ENCODE results near the gene CACNG8.

The CACNG8 gene

GRCh38 chr19:53992211-53992610, 29.5 kb downstream of the CACNG8 start:
- in situ Hi-C loops (cut with MboI; ENCODE audit: low sequenced_read_pairs) = no loop called here

DNA sequence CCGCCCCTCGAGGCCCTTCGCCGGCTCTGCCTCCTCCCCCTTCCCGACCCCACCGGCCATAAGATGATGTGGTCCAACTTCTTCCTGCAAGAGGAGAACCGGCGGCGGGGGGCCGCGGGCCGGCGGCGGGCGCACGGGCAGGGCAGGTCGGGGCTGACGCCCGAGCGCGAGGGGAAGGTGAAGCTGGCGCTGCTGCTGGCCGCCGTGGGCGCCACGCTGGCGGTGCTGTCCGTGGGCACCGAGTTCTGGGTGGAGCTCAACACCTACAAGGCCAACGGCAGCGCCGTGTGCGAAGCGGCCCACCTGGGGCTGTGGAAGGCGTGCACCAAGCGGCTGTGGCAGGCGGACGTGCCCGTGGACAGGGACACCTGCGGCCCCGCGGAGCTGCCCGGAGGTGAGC, 30.1 kb downstream of the CACNG8 start:
- in situ Hi-C loops (cut with MboI; ENCODE audit: low sequenced_read_pairs) = no loop called here

- in situ Hi-C loops (cut with MboI; ENCODE audit: low sequenced_read_pairs) = no loop called here
Measured at GRCh38 chr19:53993448-53993847, 30.7 kb downstream of the CACNG8 start.

- in situ Hi-C loops (cut with MboI; ENCODE audit: low sequenced_read_pairs) = no loop called here
Measured at GRCh38 chr19:53994811-53995210, 32.1 kb downstream of the CACNG8 start.

- in situ Hi-C loops (cut with MboI; ENCODE audit: low sequenced_read_pairs) = no loop called here
Measured at GRCh38 chr19:53998223-53998622, 35.5 kb downstream of the CACNG8 start.

- in situ Hi-C loops (cut with MboI; ENCODE audit: low sequenced_read_pairs) = no loop called here
Measured at GRCh38 chr19:53999694-54000093, 37.0 kb downstream of the CACNG8 start.

- in situ Hi-C loops (cut with MboI; ENCODE audit: low sequenced_read_pairs) = no loop called here
Measured at GRCh38 chr19:54001496-54001895, 38.8 kb downstream of the CACNG8 start.

GRCh38 chr19:54002495-54003315, 40.0 kb downstream of the CACNG8 start:
- in situ Hi-C loops (cut with MboI; ENCODE audit: low sequenced_read_pairs) = no loop called here

GRCh38 chr19:54009440-54009839, 46.7 kb downstream of the CACNG8 start:
- in situ Hi-C loops (cut with MboI; ENCODE audit: low sequenced_read_pairs) = no loop called here

DNA sequence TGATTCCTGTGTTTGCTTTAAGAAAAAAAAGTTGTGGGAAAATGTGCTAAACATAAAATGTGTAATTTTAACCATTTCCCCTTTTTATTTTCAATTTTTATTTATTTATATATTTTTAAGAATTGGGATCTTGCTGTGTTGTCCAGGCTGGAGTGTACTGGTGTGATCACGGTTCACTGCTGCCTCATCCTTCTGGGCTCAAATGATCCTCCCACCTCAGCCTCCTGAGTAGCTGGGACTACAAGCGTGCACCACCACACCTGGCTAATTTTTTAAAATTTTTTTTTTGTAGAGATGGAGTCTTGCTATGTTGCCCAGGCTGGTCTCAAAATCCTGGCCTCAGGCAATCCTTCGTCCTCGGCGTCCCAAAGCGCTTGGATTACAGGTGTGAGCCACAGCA, 47.7 kb downstream of the CACNG8 start:
- in situ Hi-C loops (cut with MboI; ENCODE audit: low sequenced_read_pairs) = no loop called here

GRCh38 chr19:54011507-54012211, 48.9 kb downstream of the CACNG8 start:
- in situ Hi-C loops (cut with MboI; ENCODE audit: low sequenced_read_pairs) = no loop called here

GRCh38 chr19:54013866-54014265, 51.1 kb downstream of the CACNG8 start:
- in situ Hi-C loops (cut with MboI; ENCODE audit: low sequenced_read_pairs) = no loop called here

DNA sequence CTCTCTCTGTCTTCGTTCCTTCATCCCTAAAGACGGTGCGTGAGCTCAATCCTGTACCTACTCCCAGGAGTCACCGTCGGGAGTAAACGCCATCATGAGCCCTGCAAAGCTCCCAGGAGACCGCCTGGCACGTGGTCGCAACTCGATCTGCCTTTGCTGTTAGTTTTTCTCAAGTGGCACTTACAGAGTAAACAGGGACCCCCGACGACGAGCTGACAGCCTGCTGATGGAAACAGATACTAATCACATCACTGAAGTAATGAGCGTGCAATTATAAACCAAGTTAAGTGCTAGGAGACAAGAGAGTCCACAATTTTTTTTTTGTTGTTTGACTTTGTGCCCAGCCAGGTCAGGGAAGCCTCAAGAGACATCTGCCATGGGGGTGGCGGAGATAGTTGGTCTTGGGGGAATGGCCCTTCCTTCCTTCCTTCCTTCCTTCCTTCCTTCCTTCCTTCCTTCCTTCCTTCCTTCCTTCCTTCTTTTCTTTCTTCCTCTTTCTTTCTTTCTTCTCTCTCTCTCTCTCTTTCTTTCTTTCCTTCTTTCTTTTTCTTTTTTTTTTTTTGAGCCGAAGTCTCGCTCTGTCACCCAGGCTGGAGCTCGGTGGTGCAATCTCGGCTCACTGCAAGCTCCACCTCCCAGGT, 52.3 kb downstream of the CACNG8 start:
- in situ Hi-C loops (cut with MboI; ENCODE audit: low sequenced_read_pairs) = no loop called here

DNA sequence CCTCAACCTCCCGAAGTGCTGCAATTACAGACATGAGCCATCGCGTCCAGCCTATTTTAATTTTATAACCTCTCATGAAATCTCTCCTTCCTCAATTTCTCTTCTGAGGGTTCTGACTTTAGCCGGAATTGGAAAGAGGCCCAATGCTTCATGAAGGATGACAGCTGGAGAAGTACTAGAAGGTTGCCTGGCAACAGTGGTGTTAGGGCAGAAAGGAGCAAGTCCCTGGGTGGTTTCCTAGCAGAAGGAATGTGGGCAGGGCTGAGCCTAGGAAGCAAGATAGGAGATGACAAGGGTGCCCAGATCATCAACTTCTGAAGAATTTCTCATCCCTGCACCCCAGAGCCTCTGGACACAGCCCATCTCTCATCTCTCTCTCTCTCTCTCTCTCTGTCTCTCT, 54.5 kb downstream of the CACNG8 start:
- in situ Hi-C loops (cut with MboI; ENCODE audit: low sequenced_read_pairs) = no loop called here

GRCh38 chr19:54021363-54021762, 58.6 kb downstream of the CACNG8 start:
- in situ Hi-C loops (cut with MboI; ENCODE audit: low sequenced_read_pairs) = loop anchor here (10.0 kb wide), 1 partner anchor 227 kb away; no protein-coding TSS in a partner anchor

DNA sequence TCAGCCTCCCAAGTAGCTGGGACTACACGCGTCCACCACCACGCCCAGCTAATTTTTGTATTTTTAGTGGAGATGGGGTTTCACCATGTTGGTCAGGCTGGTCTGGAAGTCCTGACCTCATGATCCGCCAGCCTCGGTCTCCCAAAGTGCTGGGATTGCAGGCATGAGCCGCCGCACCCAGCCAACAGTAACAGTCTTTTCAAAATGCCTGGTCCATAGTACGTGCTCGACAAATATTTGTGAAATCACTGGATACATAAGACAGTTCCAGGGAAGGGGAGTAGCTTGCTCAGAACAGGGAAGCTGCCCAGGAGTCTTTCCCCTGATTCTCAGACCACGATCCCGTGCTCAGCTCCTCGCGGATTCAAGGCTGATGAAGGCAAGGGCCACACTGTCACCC, 59.2 kb downstream of the CACNG8 start:
- in situ Hi-C loops (cut with MboI; ENCODE audit: low sequenced_read_pairs) = loop anchor here (10.0 kb wide), 1 partner anchor 227 kb away; no protein-coding TSS in a partner anchor

GRCh38 chr19:54023191-54023590, 60.5 kb downstream of the CACNG8 start:
- in situ Hi-C loops (cut with MboI; ENCODE audit: low sequenced_read_pairs) = loop anchor here (10.0 kb wide), 1 partner anchor 228 kb away; no protein-coding TSS in a partner anchor

- in situ Hi-C loops (cut with MboI; ENCODE audit: low sequenced_read_pairs) = loop anchor here (10.0 kb wide), 1 partner anchor 230 kb away; no protein-coding TSS in a partner anchor
Measured at GRCh38 chr19:54024660-54025059, 61.9 kb downstream of the CACNG8 start.

GRCh38 chr19:54026656-54027055, 63.9 kb downstream of the CACNG8 start:
- in situ Hi-C loops (cut with MboI; ENCODE audit: low sequenced_read_pairs) = loop anchor here (10.0 kb wide), 1 partner anchor 232 kb away; no protein-coding TSS in a partner anchor

DNA sequence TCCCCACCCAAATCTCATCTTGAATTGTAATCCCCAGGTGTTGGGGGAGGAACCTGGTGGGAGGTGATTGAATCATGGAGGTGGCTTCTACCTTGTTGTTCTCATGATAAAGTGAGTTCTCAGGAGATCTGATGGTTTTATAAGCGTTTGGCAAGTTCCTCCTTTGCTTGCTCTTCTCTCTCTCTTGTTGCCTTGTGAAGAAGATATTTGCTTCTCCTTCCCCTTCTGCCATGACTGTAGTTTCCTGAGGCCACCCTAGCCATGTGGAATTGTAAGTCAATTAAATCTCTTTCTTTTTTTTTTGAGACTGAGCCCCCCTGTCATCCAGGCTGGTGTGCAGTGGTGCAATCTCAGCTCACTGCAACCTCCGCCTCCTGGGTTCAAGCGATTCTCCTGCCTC, 66.6 kb downstream of the CACNG8 start:
- in situ Hi-C loops (cut with MboI; ENCODE audit: low sequenced_read_pairs) = loop anchor here (10.0 kb wide), 1 partner anchor 234 kb away; no protein-coding TSS in a partner anchor

- in situ Hi-C loops (cut with MboI; ENCODE audit: low sequenced_read_pairs) = loop anchor here (10.0 kb wide), 1 partner anchor 235 kb away; no protein-coding TSS in a partner anchor
Measured at GRCh38 chr19:54029930-54030490, 67.3 kb downstream of the CACNG8 start.
